GM12878 (cell line): ENCODE measurements around the gene EML1. TPM values are rescaled to one million over a fixed set of nuclear protein-coding genes. Genes with fewer than 3 reads are reported as not detected.

Experiments used
- ATAC-seq: fragments of 200-7000 bp; cut with Tn5 transposase; 3 replicates; pipeline ENCODE4 v1.9.1; 2020; ENCODE audit warnings: mild to moderate bottlenecking, moderate library complexity
- BruUV-seq: library from RNA; stranded (reverse); fragments of 400-500 nt; replicated peaks from 2 replicates; lab custom pipeline; 2021; lab: Mats Ljungman, UMichigan
- CTCF ChIA-PET: fragments of 300-600 bp; sonication (Branson Sonifier 250); formaldehyde crosslinking; extraction: SDS; loops from one replicate; lab custom pipeline; 2021; ENCODE audit warnings: inconsistent platforms; lab: Yijun Ruan, JAX
- POLR2A ChIA-PET: fragments of 350-600 bp; formaldehyde crosslinking; extraction: SDS; loops from one replicate; lab custom pipeline; 2021; ENCODE audit warnings: inconsistent platforms; lab: Charles Lee
- RAD21 ChIA-PET: fragments of 300-600 bp; sonication (Branson Sonifier 250); formaldehyde crosslinking; loops from one replicate; lab custom pipeline; 2023; ENCODE audit warnings: antibody characterized with exemption; ENCODE audit not compliant: unreplicated experiment; lab: Charles Lee
- SMC1A ChIA-PET: fragments of 300-600 bp; sonication (Branson Sonifier 250); formaldehyde crosslinking; loops from one replicate; lab custom pipeline; 2023; ENCODE audit not compliant: unreplicated experiment, uncharacterized antibody; lab: Charles Lee
- DNase-seq: peaks from one replicate; pipeline ENCODE4 v3.0.0-alpha.2; 2011; ENCODE audit warnings: low read depth, low spot score
- FAIRE-seq: peaks from 3 replicates; lab custom pipeline; 2011; peaks lifted over from hg19 to GRCh38; lab: Jason Lieb, UNC
- H2AFZ ChIP-seq: 2 replicates; pipeline ENCODE4 v1.6.0; 2011; ENCODE audit warnings: low read depth, low read length, control low read depth; ENCODE audit not compliant: control insufficient read depth
- H3K27ac ChIP-seq: 2 replicates; pipeline ENCODE4 v1.5.1; 2011; ENCODE audit warnings: control low read depth; ENCODE audit not compliant: control insufficient read depth, insufficient read depth
- H3K27me3 ChIP-seq, 2 experiments: replicated peaks in 1 of 2; 2 replicates each; pipeline versions ENCODE4 v1.6.0 to v1.6.1; 2011; ENCODE audit warnings: low read length in 1 of 2; ENCODE audit not compliant: control insufficient read depth in 2 of 2, insufficient read depth in 2 of 2
- H3K36me3 ChIP-seq, 2 experiments: 2 replicates each; pipeline ENCODE4 v1.5.1; 2011; ENCODE audit warnings: low read length in 1 of 2; ENCODE audit not compliant: control insufficient read depth in 2 of 2, insufficient read depth in 2 of 2
- H3K4me1 ChIP-seq: 2 replicates; pipeline ENCODE4 v1.6.1; 2011; ENCODE audit warnings: mild to moderate bottlenecking, low read length, moderate library complexity, mixed read lengths; ENCODE audit not compliant: control insufficient read depth, insufficient read depth
- H3K4me2 ChIP-seq: 2 replicates; pipeline ENCODE4 v1.6.0; 2011; ENCODE audit warnings: control low read depth; ENCODE audit not compliant: control insufficient read depth, insufficient read depth
- H3K4me3 ChIP-seq: fragments of 200-600 bp; sonication (generic); 2 replicates; pipeline ENCODE4 v1.5.1; 2016
- H3K79me2 ChIP-seq: 2 replicates; pipeline ENCODE4 v1.6.0; 2011; ENCODE audit warnings: low read length; ENCODE audit not compliant: control insufficient read depth, insufficient read depth
- H3K9ac ChIP-seq: 2 replicates; pipeline ENCODE4 v1.8.0; 2011; ENCODE audit warnings: low read length, control low read depth, mixed read lengths; ENCODE audit not compliant: control insufficient read depth, insufficient read depth
- H3K9me3 ChIP-seq: replicated peaks from 3 replicates; pipeline ENCODE4 v1.5.1; 2011; ENCODE audit warnings: mild to moderate bottlenecking, low read length; ENCODE audit not compliant: control insufficient read depth, insufficient read depth
- H4K20me1 ChIP-seq: 2 replicates; pipeline ENCODE4 v1.6.0; 2011; ENCODE audit not compliant: control insufficient read depth, insufficient read depth
- BMI1 ChIP-seq: fragments of 450-650 bp; IDR thresholded peaks from 2 replicates; pipeline ENCODE4 v1.6.1; 2016; ENCODE audit warnings: mild to moderate bottlenecking, moderate library complexity, borderline replicate concordance
- BRCA1 ChIP-seq: IDR thresholded peaks from 2 replicates; pipeline ENCODE4 v1.6.1; 2011; ENCODE audit warnings: low read depth, low read length, improper control_type of control experiment
- EGR1 ChIP-seq, 2 experiments: IDR thresholded peaks; 1 replicate in 1 of 2; 2 replicates in 1 of 2; pipeline ENCODE4 v1.6.1; 2011 to 2012; ENCODE audit warnings: low read depth in 2 of 2, low read length in 2 of 2, borderline replicate concordance in 1 of 2, mild to moderate bottlenecking in 1 of 2, moderate library complexity in 1 of 2
- GABPA ChIP-seq: IDR thresholded peaks from 2 replicates; pipeline ENCODE4 v1.6.1; 2014; ENCODE audit warnings: antibody characterized with exemption, low read depth, mild to moderate bottlenecking, inconsistent platforms
- HCFC1 ChIP-seq: fragments of 150-350 bp; IDR thresholded peaks from 2 replicates; pipeline ENCODE4 v1.6.1; 2014; ENCODE audit warnings: low read length
- HDAC2 ChIP-seq: fragments of 200-600 bp; sonication (generic); IDR thresholded peaks from 2 replicates; pipeline ENCODE4 v1.6.1; 2017
- IKZF2 ChIP-seq, 2 experiments: fragments of 450-650 bp; IDR thresholded peaks; 2 replicates each; pipeline ENCODE4 v1.6.1; 2017; ENCODE audit warnings: mild to moderate bottlenecking in 2 of 2, moderate library complexity in 2 of 2
- JUND ChIP-seq: IDR thresholded peaks from 2 replicates; pipeline ENCODE4 v1.6.1; 2012; ENCODE audit warnings: low read depth, mild to moderate bottlenecking, low read length, improper control_type of control experiment, moderate library complexity
- KAT2A ChIP-seq: conservative IDR thresholded peaks from 2 replicates; pipeline ENCODE4 v1.6.1; 2011; ENCODE audit warnings: low read depth, low read length; ENCODE audit not compliant: control insufficient read depth
- MEF2A ChIP-seq: IDR thresholded peaks from 2 replicates; pipeline ENCODE4 v1.6.1; 2011; ENCODE audit warnings: low read depth, mild to moderate bottlenecking, low read length, moderate library complexity; ENCODE audit not compliant: insufficient read depth
- POU2F2 ChIP-seq: IDR thresholded peaks from 3 replicates; pipeline ENCODE4 v1.6.1; 2011; ENCODE audit warnings: low read depth, mild to moderate bottlenecking, low read length, borderline replicate concordance
- SIN3A ChIP-seq: IDR thresholded peaks from 2 replicates; pipeline ENCODE4 v1.6.1; 2012; ENCODE audit warnings: low read depth, low read length, improper control_type of control experiment
- SRF ChIP-seq, 2 experiments: IDR thresholded peaks; 2 replicates each; pipeline ENCODE4 v1.6.1; 2011; ENCODE audit warnings: low read depth in 2 of 2, low read length in 2 of 2, mild to moderate bottlenecking in 1 of 2, moderate library complexity in 1 of 2
- STAT3 ChIP-seq: IDR thresholded peaks from 2 replicates; pipeline ENCODE4 v1.6.1; 2011; ENCODE audit warnings: low read depth, low read length, improper control_type of control experiment
- TAF1 ChIP-seq: IDR thresholded peaks from 2 replicates; pipeline ENCODE4 v1.6.1; 2011; ENCODE audit warnings: mild to moderate bottlenecking, low read depth, low read length, borderline replicate concordance
- TCF12 ChIP-seq: IDR thresholded peaks from 2 replicates; pipeline ENCODE4 v1.6.1; 2011; ENCODE audit warnings: low read depth, mild to moderate bottlenecking, low read length
- YBX1 ChIP-seq: fragments of 450-650 bp; IDR thresholded peaks from 2 replicates; pipeline ENCODE4 v1.6.1; 2016; ENCODE audit warnings: antibody characterized with exemption
- ZNF207 ChIP-seq: fragments of 450-650 bp; IDR thresholded peaks from 2 replicates; pipeline ENCODE4 v1.6.1; 2014; ENCODE audit warnings: antibody characterized with exemption, mild to moderate bottlenecking, borderline replicate concordance
- WGBS: methylation state at CpG from one replicate; pipeline ENCODE4 v1.1.6; 2016; ENCODE audit warnings: low lambda C conversion rate; ENCODE audit not compliant: insufficient replicate concordance, insufficient coverage; ENCODE audit errors: missing lambda C conversion rate; 5-methylcytosine and 5-hydroxymethylcytosine counted together
- in situ Hi-C: fragments of 300-500 bp; cut with MboI; formaldehyde crosslinking; loops from 9 replicates; pipeline ENCODE4 v1.14.3; 2018; ENCODE audit warnings: mixed read lengths
- intact Hi-C: fragments of 100-400 bp; cut with micrococcal nuclease; formaldehyde crosslinking; loops from one replicate; pipeline ENCODE4 v1.14.2; 2022; ENCODE audit not compliant: unreplicated experiment
- polyA plus RNA-seq, 11 experiments: library from polyadenylated mRNA; depleted of rRNA in 4 of 11; unstranded in 6 of 11; stranded (reverse) in 5 of 11; fragments of >200 nt; fragmentation: Nextera tagmentation in 4 of 11; fragmentation: Illumina TruSeq in 1 of 11; extraction: Ambion mirVana in 4 of 11; extraction: Trizol in 1 of 11; gene quantifications; 1 replicate in 1 of 11; 2 replicates in 10 of 11; pipeline versions ENCODE4 v1.2.1 to v1.2.3, GENCODE V29; 2011 to 2016; ENCODE audit warnings: inconsistent platforms in 2 of 11, missing spikeins in 2 of 11, low read depth in 1 of 11
- total RNA-seq, 4 experiments: library from RNA; depleted of rRNA in 3 of 4; stranded (reverse); fragments of >200 nt in 3 of 4; fragmentation: Illumina TruSeq in 1 of 4; extraction: Trizol in 1 of 4; gene quantifications; 2 replicates each; pipeline versions ENCODE4 v1.2.1 to v1.2.3, GENCODE V29; 2013 to 2021
- TF ChIP-seq, protein P1 (sequence below): fragments of 450-650 bp; IDR thresholded peaks from 2 replicates; pipeline ENCODE4 v1.6.1; 2018; ENCODE audit warnings: mild to moderate bottlenecking, low read depth, moderate library complexity; ENCODE audit not compliant: partially characterized antibody
- TF ChIP-seq, protein P2 (sequence below): fragments of 150-350 bp; IDR thresholded peaks from 2 replicates; pipeline ENCODE4 v1.6.1; 2014; ENCODE audit warnings: mild to moderate bottlenecking, low read depth, low read length

EML1 gene
- total and polyA plus RNA-seq, 10 of the 15 experiments (the other 5 are each of a cell fraction or from before 2014, with no cell fraction given): 0.05 to 3.4 (median 0.11) TPM; not detected in 3

DNA sequence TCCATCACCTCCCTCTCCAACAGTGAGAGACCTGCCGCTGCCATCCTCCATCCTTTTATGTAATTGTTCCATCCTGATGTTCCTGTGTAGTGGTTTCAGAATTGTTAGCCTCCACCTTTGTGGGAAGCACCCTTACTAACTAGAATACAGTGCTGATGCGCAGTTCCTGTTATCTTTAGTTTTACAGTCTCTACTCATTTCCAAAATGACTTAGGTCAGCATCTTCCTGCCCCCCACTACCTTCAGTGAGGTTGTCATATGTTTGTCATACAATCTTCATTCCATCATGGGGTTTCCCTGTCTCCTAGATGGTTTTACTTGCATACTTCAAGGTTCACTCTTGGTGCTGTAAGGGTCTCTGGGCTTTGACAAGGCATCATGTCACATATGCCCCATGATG lies 69.8 kb downstream of the EML1 start (continued):
- TF ChIP-seq HDAC2 (no peak), SIN3A (no peak), TAF1 (no peak), TCF12 (no peak), ZNF207 (no peak), BRCA1 (no peak), EGR1 (IDR thresholded peaks at IDR 0.05; ENCODE audit: borderline replicate concordance in 1 of 2, low read depth in 2 of 2, low read length in 2 of 2) (no peak), STAT3 (no peak)
- TF ChIP-seq, protein P1, sequence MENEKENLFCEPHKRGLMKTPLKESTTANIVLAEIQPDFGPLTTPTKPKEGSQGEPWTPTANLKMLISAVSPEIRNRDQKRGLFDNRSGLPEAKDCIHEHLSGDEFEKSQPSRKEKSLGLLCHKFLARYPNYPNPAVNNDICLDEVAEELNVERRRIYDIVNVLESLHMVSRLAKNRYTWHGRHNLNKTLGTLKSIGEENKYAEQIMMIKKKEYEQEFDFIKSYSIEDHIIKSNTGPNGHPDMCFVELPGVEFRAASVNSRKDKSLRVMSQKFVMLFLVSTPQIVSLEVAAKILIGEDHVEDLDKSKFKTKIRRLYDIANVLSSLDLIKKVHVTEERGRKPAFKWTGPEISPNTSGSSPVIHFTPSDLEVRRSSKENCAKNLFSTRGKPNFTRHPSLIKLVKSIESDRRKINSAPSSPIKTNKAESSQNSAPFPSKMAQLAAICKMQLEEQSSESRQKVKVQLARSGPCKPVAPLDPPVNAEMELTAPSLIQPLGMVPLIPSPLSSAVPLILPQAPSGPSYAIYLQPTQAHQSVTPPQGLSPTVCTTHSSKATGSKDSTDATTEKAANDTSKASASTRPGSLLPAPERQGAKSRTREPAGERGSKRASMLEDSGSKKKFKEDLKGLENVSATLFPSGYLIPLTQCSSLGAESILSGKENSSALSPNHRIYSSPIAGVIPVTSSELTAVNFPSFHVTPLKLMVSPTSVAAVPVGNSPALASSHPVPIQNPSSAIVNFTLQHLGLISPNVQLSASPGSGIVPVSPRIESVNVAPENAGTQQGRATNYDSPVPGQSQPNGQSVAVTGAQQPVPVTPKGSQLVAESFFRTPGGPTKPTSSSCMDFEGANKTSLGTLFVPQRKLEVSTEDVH: no peak

DNA sequence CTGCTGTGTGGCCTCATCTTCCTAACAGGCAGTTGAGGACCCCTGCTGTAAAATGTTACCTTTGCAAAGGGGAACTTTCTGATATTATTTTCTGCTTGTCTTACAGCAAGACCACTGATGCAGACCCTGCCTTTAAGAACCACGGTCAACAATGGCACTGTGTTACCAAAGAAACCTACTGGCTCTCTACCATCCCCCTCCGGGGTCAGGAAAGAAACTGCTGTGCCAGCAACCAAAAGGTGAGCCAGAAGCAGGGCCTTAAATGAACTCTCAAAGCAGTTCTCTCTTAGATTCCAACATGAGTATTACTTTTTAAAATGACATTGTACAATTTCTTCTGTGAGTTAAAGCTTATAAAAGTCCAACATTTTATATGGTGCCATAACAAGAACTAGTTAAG lies 72.2 kb downstream of the EML1 start:
- 60% methylated on average over 2 of the region's 2 CpGs for WGBS
- H2AFZ ChIP-seq: no peak overlapping the region
- RAD21 ChIA-PET: interaction anchor here (0.6 to 0.7 kb wide), 2 partner anchors 34 to 337 kb away, joined by 3 read pairs; no protein-coding TSS in a partner anchor
- no peak overlapping the region for H3K4me3 ChIP-seq
- FAIRE-seq: no peak
- no peak overlapping the region for H3K27ac ChIP-seq
- intact Hi-C loops: no loop called here
- no peak for DNase-seq
- no peaks in the 10 kb centered on the region for H3K79me2 ChIP-seq
- H3K27me3 ChIP-seq: no peaks in the 10 kb centered on the region; a peak in 1 of 4 replicates
- H3K9me3 ChIP-seq: no peaks in the 10 kb centered on the region
- no peak overlapping the region for H3K9ac ChIP-seq
- POLR2A ChIA-PET: no interaction called here
- H4K20me1 ChIP-seq: no peaks in the 10 kb centered on the region
- H3K4me1 ChIP-seq: no peaks in the 10 kb centered on the region
- CTCF ChIA-PET: interaction anchor here (0.8 kb wide), 1 partner anchor 19 kb away, joined by 3 read pairs; no protein-coding TSS in a partner anchor
- TF ChIP-seq POU2F2: no peak
- no peak for TF ChIP-seq GABPA
- no peak for TF ChIP-seq MEF2A
- TF ChIP-seq HDAC2: no peak
- TF ChIP-seq BMI1: no peak
- TF ChIP-seq, protein P2, sequence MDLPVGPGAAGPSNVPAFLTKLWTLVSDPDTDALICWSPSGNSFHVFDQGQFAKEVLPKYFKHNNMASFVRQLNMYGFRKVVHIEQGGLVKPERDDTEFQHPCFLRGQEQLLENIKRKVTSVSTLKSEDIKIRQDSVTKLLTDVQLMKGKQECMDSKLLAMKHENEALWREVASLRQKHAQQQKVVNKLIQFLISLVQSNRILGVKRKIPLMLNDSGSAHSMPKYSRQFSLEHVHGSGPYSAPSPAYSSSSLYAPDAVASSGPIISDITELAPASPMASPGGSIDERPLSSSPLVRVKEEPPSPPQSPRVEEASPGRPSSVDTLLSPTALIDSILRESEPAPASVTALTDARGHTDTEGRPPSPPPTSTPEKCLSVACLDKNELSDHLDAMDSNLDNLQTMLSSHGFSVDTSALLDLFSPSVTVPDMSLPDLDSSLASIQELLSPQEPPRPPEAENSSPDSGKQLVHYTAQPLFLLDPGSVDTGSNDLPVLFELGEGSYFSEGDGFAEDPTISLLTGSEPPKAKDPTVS: no peak
- TF ChIP-seq KAT2A: no peak
- TF ChIP-seq HCFC1: no peak
- TF ChIP-seq JUND: no peak
- TF ChIP-seq SRF (IDR thresholded peaks at IDR 0.05; ENCODE audit: low read depth in 2 of 2, low read length in 2 of 2): no peak
- TF ChIP-seq YBX1: no peak
- no peak for TF ChIP-seq IKZF2 (IDR thresholded peaks at IDR 0.05)
- no peaks in the 10 kb centered on the region for H3K36me3 ChIP-seq
- no peak overlapping the region for H3K4me2 ChIP-seq
- SMC1A ChIA-PET: no interaction called here
- in situ Hi-C loops: no loop called here
- ATAC-seq: no peak
- no TSS peak for BruUV-seq
